Neutrophil (primary cell): Measurements from ENCODE around the gene DKK3.

Experiments
- H3K27ac ChIP-seq: fragments of 200-600 bp; sonication (generic); 2 replicates; pipeline ENCODE4 v1.5.1; 2016; ENCODE audit warnings: mild to moderate bottlenecking, moderate library complexity
- H3K27me3 ChIP-seq: fragments of 200-600 bp; sonication (generic); 2 replicates; pipeline ENCODE4 v1.6.0; 2016; ENCODE audit warnings: mild to moderate bottlenecking
- H3K36me3 ChIP-seq: fragments of 200-600 bp; sonication (generic); 2 replicates; pipeline ENCODE4 v1.5.1; 2017
- H3K4me1 ChIP-seq, 2 experiments: fragments of 200-600 bp in 1 of 2; sonication (generic) in 1 of 2; 1 replicate in 1 of 2; 2 replicates in 1 of 2; pipeline versions ENCODE4 v1.5.1 to v1.6.1; 2013 to 2016; ENCODE audit warnings: low read depth in 1 of 2, low read length in 1 of 2, mild to moderate bottlenecking in 1 of 2, moderate library complexity in 1 of 2; ENCODE audit not compliant: control insufficient read depth in 1 of 2, insufficient read depth in 1 of 2
- H3K4me3 ChIP-seq, 2 experiments: fragments of 200-600 bp in 1 of 2; sonication (generic) in 1 of 2; 1 replicate in 1 of 2; 2 replicates in 1 of 2; pipeline ENCODE4 v1.5.1; 2013 to 2016; ENCODE audit warnings: low read depth in 1 of 2, low read length in 1 of 2, mild to moderate bottlenecking in 1 of 2, moderate library complexity in 1 of 2
- H3K9me3 ChIP-seq: fragments of 200-600 bp; sonication (generic); 2 replicates; pipeline ENCODE4 v1.5.1; 2016
- CTCF ChIP-seq: fragments of 200-600 bp; sonication (generic); IDR thresholded peaks from 2 replicates; pipeline ENCODE4 v1.5.1; 2016; ENCODE audit warnings: antibody characterized with exemption

Gene DKK3

GRCh38 chr11:12019337-12019736 is 10.9 kb upstream of the DKK3 start:
- H3K4me1 ChIP-seq: no peaks in the 10 kb centered on the region
- no peak for TF ChIP-seq CTCF
- H3K36me3 ChIP-seq: no peaks in the 10 kb centered on the region
- H3K27me3 ChIP-seq: peaks cover 59% of the 10 kb centered on the region
- H3K4me3 ChIP-seq: no peak overlapping the region
- H3K9me3 ChIP-seq: no peaks in the 10 kb centered on the region
- no peak overlapping the region for H3K27ac ChIP-seq

- H3K4me3 ChIP-seq: no peak overlapping the region
- peaks cover 73% of the 10 kb centered on the region for H3K27me3 ChIP-seq
- no peak overlapping the region for H3K27ac ChIP-seq
- H3K36me3 ChIP-seq: no peaks in the 10 kb centered on the region
- no peaks in the 10 kb centered on the region for H3K9me3 ChIP-seq
- TF ChIP-seq CTCF: no peak
- H3K4me1 ChIP-seq: no peaks in the 10 kb centered on the region
Measured at GRCh38 chr11:12017865-12018453, 9.5 kb upstream of the DKK3 start.

GRCh38 chr11:12017243-12017678 is 8.8 kb upstream of the DKK3 start:
- TF ChIP-seq CTCF: no peak
- Histone ChIP-seq H3K27ac (no peak overlapping the region), H3K27me3 (peaks cover 80% of the 10 kb centered on the region), H3K4me1 (no peaks in the 10 kb centered on the region), H3K9me3 (no peaks in the 10 kb centered on the region), H3K4me3 (no peak overlapping the region), H3K36me3 (no peaks in the 10 kb centered on the region)

- H3K4me1 ChIP-seq: no peaks in the 10 kb centered on the region
- no peak overlapping the region for H3K4me3 ChIP-seq
- H3K9me3 ChIP-seq: no peaks in the 10 kb centered on the region
- H3K27me3 ChIP-seq: peaks cover 86% of the 10 kb centered on the region
- TF ChIP-seq CTCF: no peak
- H3K27ac ChIP-seq: no peak overlapping the region
- H3K36me3 ChIP-seq: no peaks in the 10 kb centered on the region
Measured at GRCh38 chr11:12016246-12016645, 7.8 kb upstream of the DKK3 start.

- no peak for TF ChIP-seq CTCF
- H3K4me3 ChIP-seq: no peak overlapping the region
- H3K36me3 ChIP-seq: no peaks in the 10 kb centered on the region
- H3K27me3 ChIP-seq: peaks cover 90% of the 10 kb centered on the region
- H3K27ac ChIP-seq: no peak overlapping the region
- H3K4me1 ChIP-seq: no peaks in the 10 kb centered on the region
- no peaks in the 10 kb centered on the region for H3K9me3 ChIP-seq
Measured at GRCh38 chr11:12015486-12015885, 7.1 kb upstream of the DKK3 start.

- peaks cover 93% of the 10 kb centered on the region for H3K27me3 ChIP-seq
- no peak overlapping the region for H3K4me3 ChIP-seq
- no peaks in the 10 kb centered on the region for H3K9me3 ChIP-seq
- no peak overlapping the region for H3K27ac ChIP-seq
- TF ChIP-seq CTCF: no peak
- no peaks in the 10 kb centered on the region for H3K36me3 ChIP-seq
- no peaks in the 10 kb centered on the region for H3K4me1 ChIP-seq
Measured at GRCh38 chr11:12013781-12014180, 5.4 kb upstream of the DKK3 start.
